Measurements from ENCODE around the gene PARN. TPM values are rescaled to one million over a fixed set of nuclear protein-coding genes. Genes with fewer than 3 reads are reported as not detected.

PARN gene
- total and polyA plus RNA-seq, 9 of the 15 experiments (the other 6 are each of a cell fraction or from before 2014, with no cell fraction given), result 9.6 to 51.3 (median 40.4) TPM

DNA sequence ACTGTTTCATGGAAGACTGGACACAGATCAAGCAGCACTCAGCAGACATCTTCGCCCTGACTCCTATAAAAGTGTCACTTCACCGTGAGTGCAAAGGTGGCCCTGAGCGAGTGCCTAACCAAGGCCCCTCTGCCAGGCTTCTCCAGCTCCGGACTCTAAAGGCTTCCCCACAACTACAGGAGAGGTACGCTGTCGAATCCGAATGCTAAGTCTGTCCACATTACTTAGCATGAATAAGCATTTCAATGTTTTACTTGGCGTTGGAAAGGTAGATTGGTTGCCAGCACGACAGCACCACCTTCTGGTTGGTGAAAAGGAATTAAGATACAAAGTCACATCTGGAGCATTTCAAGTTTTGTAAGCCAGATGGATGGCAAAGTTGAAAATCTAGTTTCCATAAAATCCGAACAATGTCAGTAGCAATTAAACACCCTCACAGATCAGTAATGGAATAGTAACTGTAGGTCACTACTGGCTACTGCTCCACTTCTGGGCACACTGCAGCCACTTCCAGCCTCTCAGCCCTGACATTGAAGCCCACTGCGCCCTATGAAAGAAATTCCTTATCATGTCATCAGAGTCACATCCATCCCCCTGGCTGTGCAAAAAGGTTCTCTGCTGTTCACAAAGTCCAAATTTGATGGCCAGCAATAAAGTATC lies 100.9 kb downstream of the PARN start (continued):
- TF ChIP-seq, protein P1, sequence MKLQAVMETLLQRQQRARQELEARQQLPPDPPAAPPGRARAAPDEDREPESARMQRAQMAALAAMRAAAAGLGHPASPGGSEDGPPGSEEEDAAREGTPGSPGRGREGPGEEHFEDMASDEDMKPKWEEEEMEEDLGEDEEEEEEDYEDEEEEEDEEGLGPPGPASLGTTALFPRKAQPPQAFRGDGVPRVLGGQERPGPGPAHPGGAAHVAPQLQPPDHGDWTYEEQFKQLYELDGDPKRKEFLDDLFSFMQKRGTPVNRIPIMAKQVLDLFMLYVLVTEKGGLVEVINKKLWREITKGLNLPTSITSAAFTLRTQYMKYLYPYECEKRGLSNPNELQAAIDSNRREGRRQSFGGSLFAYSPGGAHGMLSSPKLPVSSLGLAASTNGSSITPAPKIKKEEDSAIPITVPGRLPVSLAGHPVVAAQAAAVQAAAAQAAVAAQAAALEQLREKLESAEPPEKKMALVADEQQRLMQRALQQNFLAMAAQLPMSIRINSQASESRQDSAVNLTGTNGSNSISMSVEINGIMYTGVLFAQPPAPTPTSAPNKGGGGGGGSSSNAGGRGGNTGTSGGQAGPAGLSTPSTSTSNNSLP (IDR thresholded peaks at IDR 0.05; ENCODE audit: borderline replicate concordance, low read depth, low read length), result no peak
- TF ChIP-seq, protein P2, sequence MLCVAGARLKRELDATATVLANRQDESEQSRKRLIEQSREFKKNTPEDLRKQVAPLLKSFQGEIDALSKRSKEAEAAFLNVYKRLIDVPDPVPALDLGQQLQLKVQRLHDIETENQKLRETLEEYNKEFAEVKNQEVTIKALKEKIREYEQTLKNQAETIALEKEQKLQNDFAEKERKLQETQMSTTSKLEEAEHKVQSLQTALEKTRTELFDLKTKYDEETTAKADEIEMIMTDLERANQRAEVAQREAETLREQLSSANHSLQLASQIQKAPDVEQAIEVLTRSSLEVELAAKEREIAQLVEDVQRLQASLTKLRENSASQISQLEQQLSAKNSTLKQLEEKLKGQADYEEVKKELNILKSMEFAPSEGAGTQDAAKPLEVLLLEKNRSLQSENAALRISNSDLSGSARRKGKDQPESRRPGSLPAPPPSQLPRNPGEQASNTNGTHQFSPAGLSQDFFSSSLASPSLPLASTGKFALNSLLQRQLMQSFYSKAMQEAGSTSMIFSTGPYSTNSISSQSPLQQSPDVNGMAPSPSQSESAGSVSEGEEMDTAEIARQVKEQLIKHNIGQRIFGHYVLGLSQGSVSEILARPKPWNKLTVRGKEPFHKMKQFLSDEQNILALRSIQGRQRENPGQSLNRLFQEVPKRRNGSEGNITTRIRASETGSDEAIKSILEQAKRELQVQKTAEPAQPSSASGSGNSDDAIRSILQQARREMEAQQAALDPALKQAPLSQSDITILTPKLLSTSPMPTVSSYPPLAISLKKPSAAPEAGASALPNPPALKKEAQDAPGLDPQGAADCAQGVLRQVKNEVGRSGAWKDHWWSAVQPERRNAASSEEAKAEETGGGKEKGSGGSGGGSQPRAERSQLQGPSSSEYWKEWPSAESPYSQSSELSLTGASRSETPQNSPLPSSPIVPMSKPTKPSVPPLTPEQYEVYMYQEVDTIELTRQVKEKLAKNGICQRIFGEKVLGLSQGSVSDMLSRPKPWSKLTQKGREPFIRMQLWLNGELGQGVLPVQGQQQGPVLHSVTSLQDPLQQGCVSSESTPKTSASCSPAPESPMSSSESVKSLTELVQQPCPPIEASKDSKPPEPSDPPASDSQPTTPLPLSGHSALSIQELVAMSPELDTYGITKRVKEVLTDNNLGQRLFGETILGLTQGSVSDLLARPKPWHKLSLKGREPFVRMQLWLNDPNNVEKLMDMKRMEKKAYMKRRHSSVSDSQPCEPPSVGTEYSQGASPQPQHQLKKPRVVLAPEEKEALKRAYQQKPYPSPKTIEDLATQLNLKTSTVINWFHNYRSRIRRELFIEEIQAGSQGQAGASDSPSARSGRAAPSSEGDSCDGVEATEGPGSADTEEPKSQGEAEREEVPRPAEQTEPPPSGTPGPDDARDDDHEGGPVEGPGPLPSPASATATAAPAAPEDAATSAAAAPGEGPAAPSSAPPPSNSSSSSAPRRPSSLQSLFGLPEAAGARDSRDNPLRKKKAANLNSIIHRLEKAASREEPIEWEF (CRISPR knock-in tag; IDR thresholded peaks at IDR 0.05), result 0 out of 2 replicates have a peak, but pooled peaks have one; percentile 47
- no peak for TF ChIP-seq YY1 (IDR thresholded peaks at IDR 0.05; ENCODE audit: borderline replicate concordance in 1 of 3, control insufficient read depth in 1 of 3, extremely low read depth in 1 of 3, insufficient read depth in 3 of 3, insufficient read length in 1 of 3, insufficient replicate concordance in 2 of 3, low read depth in 1 of 3, low read length in 2 of 3)
- no peak for TF ChIP-seq SP1 (CRISPR knock-in tag; IDR thresholded peaks at IDR 0.05)
- TF ChIP-seq TOE1 (IDR thresholded peaks at IDR 0.05; ENCODE audit: borderline replicate concordance), result no peak
- TF ChIP-seq TOE1 (CRISPR knock-in tag; IDR thresholded peaks at IDR 0.05; ENCODE audit: borderline replicate concordance, low read depth), result no peak
- TF ChIP-seq ATF1 (CRISPR knock-in tag; IDR thresholded peaks at IDR 0.05), result no peak
- TF ChIP-seq ATF1 (tag; IDR thresholded peaks at IDR 0.05), result no peak
- TF ChIP-seq RAD21 (CRISPR knock-in tag; conservative IDR thresholded peaks at IDR 0.05 in 1 of 2, IDR thresholded peaks at IDR 0.05 in 1 of 2), result peak; percentile 92 to 96
- no peak for TF ChIP-seq TBP (optimal IDR thresholded peaks at IDR 0.05; ENCODE audit: low read depth, low read length)
- 0 out of 2 replicates have a peak, but pooled peaks have one; percentile 33 for TF ChIP-seq KLF16 (IDR thresholded peaks at IDR 0.05)
- no peak for TF ChIP-seq ZNF212 (CRISPR knock-in tag; IDR thresholded peaks at IDR 0.05)
- TF ChIP-seq ZNF282 (CRISPR knock-in tag; IDR thresholded peaks at IDR 0.05), result no peak
- no peak for TF ChIP-seq RAD51 (IDR thresholded peaks at IDR 0.05; ENCODE audit: borderline replicate concordance, low read depth)
- TF ChIP-seq, protein P3, sequence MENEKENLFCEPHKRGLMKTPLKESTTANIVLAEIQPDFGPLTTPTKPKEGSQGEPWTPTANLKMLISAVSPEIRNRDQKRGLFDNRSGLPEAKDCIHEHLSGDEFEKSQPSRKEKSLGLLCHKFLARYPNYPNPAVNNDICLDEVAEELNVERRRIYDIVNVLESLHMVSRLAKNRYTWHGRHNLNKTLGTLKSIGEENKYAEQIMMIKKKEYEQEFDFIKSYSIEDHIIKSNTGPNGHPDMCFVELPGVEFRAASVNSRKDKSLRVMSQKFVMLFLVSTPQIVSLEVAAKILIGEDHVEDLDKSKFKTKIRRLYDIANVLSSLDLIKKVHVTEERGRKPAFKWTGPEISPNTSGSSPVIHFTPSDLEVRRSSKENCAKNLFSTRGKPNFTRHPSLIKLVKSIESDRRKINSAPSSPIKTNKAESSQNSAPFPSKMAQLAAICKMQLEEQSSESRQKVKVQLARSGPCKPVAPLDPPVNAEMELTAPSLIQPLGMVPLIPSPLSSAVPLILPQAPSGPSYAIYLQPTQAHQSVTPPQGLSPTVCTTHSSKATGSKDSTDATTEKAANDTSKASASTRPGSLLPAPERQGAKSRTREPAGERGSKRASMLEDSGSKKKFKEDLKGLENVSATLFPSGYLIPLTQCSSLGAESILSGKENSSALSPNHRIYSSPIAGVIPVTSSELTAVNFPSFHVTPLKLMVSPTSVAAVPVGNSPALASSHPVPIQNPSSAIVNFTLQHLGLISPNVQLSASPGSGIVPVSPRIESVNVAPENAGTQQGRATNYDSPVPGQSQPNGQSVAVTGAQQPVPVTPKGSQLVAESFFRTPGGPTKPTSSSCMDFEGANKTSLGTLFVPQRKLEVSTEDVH (IDR thresholded peaks at IDR 0.05; ENCODE audit: low read depth, partially characterized antibody), result no peak
- peak in 1 of 2 experiments; percentile 44; a peak in 1 of 4 replicates for TF ChIP-seq MAZ (CRISPR knock-in tag; conservative IDR thresholded peaks at IDR 0.05 in 1 of 2, IDR thresholded peaks at IDR 0.05 in 1 of 2)
- no peak for TF ChIP-seq RFX5 (IDR thresholded peaks at IDR 0.05; ENCODE audit: low read depth, low read length)

Measured in K562 (cell line).